GM12878 (cell line): ENCODE measurements around the gene IFI30. TPM values are rescaled to one million over a fixed set of nuclear protein-coding genes. Genes with fewer than 3 reads are reported as not detected.

ENCODE experiments used
- ATAC-seq: fragments of 200-7000 bp; cut with Tn5 transposase; 3 replicates; pipeline ENCODE4 v1.9.1; 2020; ENCODE audit warnings: mild to moderate bottlenecking, moderate library complexity
- BruUV-seq: library from RNA; stranded (reverse); fragments of 400-500 nt; replicated peaks from 2 replicates; lab custom pipeline; 2021; lab: Mats Ljungman, UMichigan
- CTCF ChIA-PET: fragments of 300-600 bp; sonication (Branson Sonifier 250); formaldehyde crosslinking; extraction: SDS; loops from one replicate; lab custom pipeline; 2021; ENCODE audit warnings: inconsistent platforms; lab: Yijun Ruan, JAX
- POLR2A ChIA-PET: fragments of 350-600 bp; formaldehyde crosslinking; extraction: SDS; loops from one replicate; lab custom pipeline; 2021; ENCODE audit warnings: inconsistent platforms; lab: Charles Lee
- RAD21 ChIA-PET: fragments of 300-600 bp; sonication (Branson Sonifier 250); formaldehyde crosslinking; loops from one replicate; lab custom pipeline; 2023; ENCODE audit warnings: antibody characterized with exemption; ENCODE audit not compliant: unreplicated experiment; lab: Charles Lee
- SMC1A ChIA-PET: fragments of 300-600 bp; sonication (Branson Sonifier 250); formaldehyde crosslinking; loops from one replicate; lab custom pipeline; 2023; ENCODE audit not compliant: unreplicated experiment, uncharacterized antibody; lab: Charles Lee
- DNase-seq: peaks from one replicate; pipeline ENCODE4 v3.0.0-alpha.2; 2011; ENCODE audit warnings: low read depth, low spot score
- FAIRE-seq: peaks from 3 replicates; lab custom pipeline; 2011; peaks lifted over from hg19 to GRCh38; lab: Jason Lieb, UNC
- H2AFZ ChIP-seq: 2 replicates; pipeline ENCODE4 v1.6.0; 2011; ENCODE audit warnings: low read depth, low read length, control low read depth; ENCODE audit not compliant: control insufficient read depth
- H3K27ac ChIP-seq: 2 replicates; pipeline ENCODE4 v1.5.1; 2011; ENCODE audit warnings: control low read depth; ENCODE audit not compliant: control insufficient read depth, insufficient read depth
- H3K27me3 ChIP-seq, 2 experiments: replicated peaks in 1 of 2; 2 replicates each; pipeline versions ENCODE4 v1.6.0 to v1.6.1; 2011; ENCODE audit warnings: low read length in 1 of 2; ENCODE audit not compliant: control insufficient read depth in 2 of 2, insufficient read depth in 2 of 2
- H3K36me3 ChIP-seq, 2 experiments: 2 replicates each; pipeline ENCODE4 v1.5.1; 2011; ENCODE audit warnings: low read length in 1 of 2; ENCODE audit not compliant: control insufficient read depth in 2 of 2, insufficient read depth in 2 of 2
- H3K4me1 ChIP-seq: 2 replicates; pipeline ENCODE4 v1.6.1; 2011; ENCODE audit warnings: mild to moderate bottlenecking, low read length, moderate library complexity, mixed read lengths; ENCODE audit not compliant: control insufficient read depth, insufficient read depth
- H3K4me2 ChIP-seq: 2 replicates; pipeline ENCODE4 v1.6.0; 2011; ENCODE audit warnings: control low read depth; ENCODE audit not compliant: control insufficient read depth, insufficient read depth
- H3K4me3 ChIP-seq: fragments of 200-600 bp; sonication (generic); 2 replicates; pipeline ENCODE4 v1.5.1; 2016
- H3K79me2 ChIP-seq: 2 replicates; pipeline ENCODE4 v1.6.0; 2011; ENCODE audit warnings: low read length; ENCODE audit not compliant: control insufficient read depth, insufficient read depth
- H3K9ac ChIP-seq: 2 replicates; pipeline ENCODE4 v1.8.0; 2011; ENCODE audit warnings: low read length, control low read depth, mixed read lengths; ENCODE audit not compliant: control insufficient read depth, insufficient read depth
- H3K9me3 ChIP-seq: replicated peaks from 3 replicates; pipeline ENCODE4 v1.5.1; 2011; ENCODE audit warnings: mild to moderate bottlenecking, low read length; ENCODE audit not compliant: control insufficient read depth, insufficient read depth
- H4K20me1 ChIP-seq: 2 replicates; pipeline ENCODE4 v1.6.0; 2011; ENCODE audit not compliant: control insufficient read depth, insufficient read depth
- ATF7 ChIP-seq: fragments of 450-650 bp; IDR thresholded peaks from 2 replicates; pipeline ENCODE4 v1.6.1; 2016; ENCODE audit warnings: low read depth, mild to moderate bottlenecking
- CREM ChIP-seq: IDR thresholded peaks from 2 replicates; pipeline ENCODE4 v1.6.1; 2014; ENCODE audit warnings: antibody characterized with exemption, low read depth
- DPF2 ChIP-seq: fragments of 450-650 bp; IDR thresholded peaks from 2 replicates; pipeline ENCODE4 v1.6.1; 2017; ENCODE audit warnings: mild to moderate bottlenecking
- GATAD2B ChIP-seq: fragments of 450-650 bp; conservative IDR thresholded peaks from 2 replicates; pipeline ENCODE4 v1.6.1; 2017; ENCODE audit warnings: low read depth, mild to moderate bottlenecking, moderate library complexity
- JUNB ChIP-seq: IDR thresholded peaks from 2 replicates; pipeline ENCODE4 v1.6.1; 2016; ENCODE audit warnings: antibody characterized with exemption, mild to moderate bottlenecking
- KAT2A ChIP-seq: conservative IDR thresholded peaks from 2 replicates; pipeline ENCODE4 v1.6.1; 2011; ENCODE audit warnings: low read depth, low read length; ENCODE audit not compliant: control insufficient read depth
- KLF5 ChIP-seq: fragments of 450-650 bp; IDR thresholded peaks from 2 replicates; pipeline ENCODE4 v1.6.1; 2014; ENCODE audit warnings: mild to moderate bottlenecking; ENCODE audit not compliant: partially characterized antibody
- LARP7 ChIP-seq: fragments of 450-650 bp; IDR thresholded peaks from 2 replicates; pipeline ENCODE4 v1.6.1; 2017; ENCODE audit warnings: mild to moderate bottlenecking
- MLLT1 ChIP-seq: fragments of 450-650 bp; IDR thresholded peaks from 2 replicates; pipeline ENCODE4 v1.6.1; 2016; ENCODE audit warnings: mild to moderate bottlenecking
- MTA2 ChIP-seq: fragments of 450-650 bp; IDR thresholded peaks from 2 replicates; pipeline ENCODE4 v1.6.1; 2016; ENCODE audit warnings: low read depth, mild to moderate bottlenecking, moderate library complexity
- NR2F1 ChIP-seq: fragments of 450-650 bp; conservative IDR thresholded peaks from 2 replicates; pipeline ENCODE4 v1.6.1; 2017; ENCODE audit warnings: mild to moderate bottlenecking
- POLR2A ChIP-seq: IDR thresholded peaks from 2 replicates; pipeline ENCODE4 v1.6.1; 2011; ENCODE audit warnings: low read depth, mild to moderate bottlenecking, low read length
- RB1 ChIP-seq: fragments of 450-650 bp; formaldehyde crosslinking; IDR thresholded peaks from 2 replicates; pipeline ENCODE4 v1.6.1; 2017; ENCODE audit warnings: mild to moderate bottlenecking, borderline replicate concordance
- RELA ChIP-seq: fragments of 450-650 bp; IDR thresholded peaks from 2 replicates; pipeline ENCODE4 v1.8.0; 2014; ENCODE audit warnings: borderline replicate concordance; ENCODE audit not compliant: partially characterized antibody
- RFX5 ChIP-seq: IDR thresholded peaks from 2 replicates; pipeline ENCODE4 v1.6.1; 2011; ENCODE audit warnings: low read depth, low read length, improper control_type of control experiment
- RUNX3 ChIP-seq: IDR thresholded peaks from 2 replicates; pipeline ENCODE4 v1.6.1; 2012; ENCODE audit warnings: low read length, inconsistent platforms
- SP1 ChIP-seq: IDR thresholded peaks from one replicate; pipeline ENCODE4 v1.6.1; 2011; ENCODE audit warnings: low read depth, low read length
- STAT3 ChIP-seq: IDR thresholded peaks from 2 replicates; pipeline ENCODE4 v1.6.1; 2011; ENCODE audit warnings: low read depth, low read length, improper control_type of control experiment
- SUZ12 ChIP-seq: fragments of 200-600 bp; sonication (generic); IDR thresholded peaks from one replicate; pipeline ENCODE4 v1.6.1; 2018; ENCODE audit warnings: antibody characterized with exemption, mild to moderate bottlenecking; ENCODE audit not compliant: unreplicated experiment
- TCF7 ChIP-seq: IDR thresholded peaks from 2 replicates; pipeline ENCODE4 v1.6.1; 2014; ENCODE audit warnings: antibody characterized with exemption, borderline replicate concordance
- ZNF24 ChIP-seq: fragments of 450-650 bp; IDR thresholded peaks from 2 replicates; pipeline ENCODE4 v1.6.1; 2017; ENCODE audit warnings: antibody characterized with exemption, mild to moderate bottlenecking
- WGBS: methylation state at CpG from one replicate; pipeline ENCODE4 v1.1.6; 2016; ENCODE audit warnings: low lambda C conversion rate; ENCODE audit not compliant: insufficient replicate concordance, insufficient coverage; ENCODE audit errors: missing lambda C conversion rate; 5-methylcytosine and 5-hydroxymethylcytosine counted together
- in situ Hi-C: fragments of 300-500 bp; cut with MboI; formaldehyde crosslinking; loops from 9 replicates; pipeline ENCODE4 v1.14.3; 2018; ENCODE audit warnings: mixed read lengths
- intact Hi-C: fragments of 100-400 bp; cut with micrococcal nuclease; formaldehyde crosslinking; loops from one replicate; pipeline ENCODE4 v1.14.2; 2022; ENCODE audit not compliant: unreplicated experiment
- polyA plus RNA-seq, 11 experiments: library from polyadenylated mRNA; depleted of rRNA in 4 of 11; unstranded in 6 of 11; stranded (reverse) in 5 of 11; fragments of >200 nt; fragmentation: Nextera tagmentation in 4 of 11; fragmentation: Illumina TruSeq in 1 of 11; extraction: Ambion mirVana in 4 of 11; extraction: Trizol in 1 of 11; gene quantifications; 1 replicate in 1 of 11; 2 replicates in 10 of 11; pipeline versions ENCODE4 v1.2.1 to v1.2.3, GENCODE V29; 2011 to 2016; ENCODE audit warnings: inconsistent platforms in 2 of 11, missing spikeins in 2 of 11, low read depth in 1 of 11
- total RNA-seq, 4 experiments: library from RNA; depleted of rRNA in 3 of 4; stranded (reverse); fragments of >200 nt in 3 of 4; fragmentation: Illumina TruSeq in 1 of 4; extraction: Trizol in 1 of 4; gene quantifications; 2 replicates each; pipeline versions ENCODE4 v1.2.1 to v1.2.3, GENCODE V29; 2013 to 2021
- TF ChIP-seq, protein P1 (sequence below): fragments of 450-650 bp; conservative IDR thresholded peaks from 2 replicates; pipeline ENCODE4 v1.6.1; 2017; ENCODE audit warnings: mild to moderate bottlenecking, moderate library complexity
- TF ChIP-seq, protein P2 (sequence below): IDR thresholded peaks from 2 replicates; pipeline ENCODE4 v1.6.1; 2011; ENCODE audit warnings: borderline replicate concordance, low read depth, mild to moderate bottlenecking, moderate library complexity, mixed read lengths, low read length; ENCODE audit not compliant: insufficient read depth; ENCODE audit errors: extremely low read length

IFI30 gene
- total and polyA plus RNA-seq, 10 of the 15 experiments (the other 5 are each of a cell fraction or from before 2014, with no cell fraction given): 221 to 1,112 (median 451) TPM

DNA sequence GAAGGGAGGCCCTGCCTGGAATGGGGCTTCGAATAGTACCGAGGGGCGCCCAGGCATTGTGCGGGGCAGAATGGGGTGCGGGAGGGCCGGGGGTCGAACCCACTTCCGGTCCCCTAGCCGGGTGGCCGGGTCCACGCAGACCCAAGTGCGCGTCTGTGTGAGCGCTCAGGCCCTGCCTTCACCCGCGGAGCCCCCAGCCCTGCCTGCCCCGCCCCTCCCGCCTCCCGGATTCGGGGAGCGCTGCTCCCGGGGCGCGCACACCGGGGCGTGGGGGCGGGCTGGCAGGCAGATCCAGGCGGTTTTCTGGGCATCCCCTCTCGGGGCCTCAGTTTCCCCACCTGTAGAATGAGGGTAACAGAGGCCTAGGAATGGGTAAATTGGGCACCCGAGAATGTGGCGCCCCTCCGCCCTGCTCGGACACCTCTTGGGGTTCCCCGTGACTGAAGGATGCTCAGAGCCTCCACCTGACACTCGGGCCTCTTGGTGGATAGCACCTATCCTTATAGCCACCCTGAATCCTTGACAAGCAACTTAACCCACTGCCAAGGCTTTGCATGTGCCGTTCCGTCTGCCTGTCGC lies 20.0 kb upstream of the IFI30 start:
- Histone ChIP-seq H3K9me3 (no peaks in the 10 kb centered on the region), H3K4me1 (peaks cover 15% of the 10 kb centered on the region)
- TSS peak; percentile 30 for BruUV-seq
- TF ChIP-seq GATAD2B (peak; percentile 71; the same call in 1 of the 2 replicates), RFX5 (no peak), RUNX3 (no peak), MTA2 (no peak), KLF5 (no peak), ZNF24 (no peak), KAT2A (no peak), JUNB (no peak), POLR2A (no peak), CREM (no peak), LARP7 (no peak), SP1 (no peak), STAT3 (no peak), SUZ12 (no peak), TCF7 (no peak), RB1 (0 out of 2 replicates have a peak, but pooled peaks have one; percentile 9), RELA (no peak), MLLT1 (peak; percentile 59; the same call in 1 of the 2 replicates), NR2F1 (0 out of 2 replicates have a peak, but pooled peaks have one; percentile 25), DPF2 (0 out of 2 replicates have a peak, but pooled peaks have one; percentile 13), ATF7 (no peak)
- TF ChIP-seq, protein P1, sequence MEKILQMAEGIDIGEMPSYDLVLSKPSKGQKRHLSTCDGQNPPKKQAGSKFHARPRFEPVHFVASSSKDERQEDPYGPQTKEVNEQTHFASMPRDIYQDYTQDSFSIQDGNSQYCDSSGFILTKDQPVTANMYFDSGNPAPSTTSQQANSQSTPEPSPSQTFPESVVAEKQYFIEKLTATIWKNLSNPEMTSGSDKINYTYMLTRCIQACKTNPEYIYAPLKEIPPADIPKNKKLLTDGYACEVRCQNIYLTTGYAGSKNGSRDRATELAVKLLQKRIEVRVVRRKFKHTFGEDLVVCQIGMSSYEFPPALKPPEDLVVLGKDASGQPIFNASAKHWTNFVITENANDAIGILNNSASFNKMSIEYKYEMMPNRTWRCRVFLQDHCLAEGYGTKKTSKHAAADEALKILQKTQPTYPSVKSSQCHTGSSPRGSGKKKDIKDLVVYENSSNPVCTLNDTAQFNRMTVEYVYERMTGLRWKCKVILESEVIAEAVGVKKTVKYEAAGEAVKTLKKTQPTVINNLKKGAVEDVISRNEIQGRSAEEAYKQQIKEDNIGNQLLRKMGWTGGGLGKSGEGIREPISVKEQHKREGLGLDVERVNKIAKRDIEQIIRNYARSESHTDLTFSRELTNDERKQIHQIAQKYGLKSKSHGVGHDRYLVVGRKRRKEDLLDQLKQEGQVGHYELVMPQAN: 0 out of 2 replicates have a peak, but pooled peaks have one; percentile 9
- TF ChIP-seq, protein P2, sequence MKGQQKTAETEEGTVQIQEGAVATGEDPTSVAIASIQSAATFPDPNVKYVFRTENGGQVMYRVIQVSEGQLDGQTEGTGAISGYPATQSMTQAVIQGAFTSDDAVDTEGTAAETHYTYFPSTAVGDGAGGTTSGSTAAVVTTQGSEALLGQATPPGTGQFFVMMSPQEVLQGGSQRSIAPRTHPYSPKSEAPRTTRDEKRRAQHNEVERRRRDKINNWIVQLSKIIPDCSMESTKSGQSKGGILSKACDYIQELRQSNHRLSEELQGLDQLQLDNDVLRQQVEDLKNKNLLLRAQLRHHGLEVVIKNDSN: no peak

More for the DNA sequence above, 20.0 kb upstream of the IFI30 start:
- in situ Hi-C loops: no loop called here
- peak overlapping the region; percentile 79 for H3K9ac ChIP-seq
- FAIRE-seq: peak; percentile 65
- peak overlapping the region; percentile 74 for H2AFZ ChIP-seq
- peak overlapping the region; percentile 99 for H3K4me2 ChIP-seq
- H3K27me3 ChIP-seq: no peaks in the 10 kb centered on the region
- RAD21 ChIA-PET: no interaction called here
- intact Hi-C loops: loop anchor here (2.0 kb wide), 1 partner anchor 19 kb away; the partner anchor contains the start of gene IFI30
- peaks cover 11% of the 10 kb centered on the region for H3K79me2 ChIP-seq
- 10% methylated on average over 37 of the region's 38 CpGs for WGBS
- SMC1A ChIA-PET: interaction anchor here (0.9 kb wide), 1 partner anchor 17 kb away, joined by 3 read pairs; no protein-coding TSS in a partner anchor
- peak overlapping the region; percentile 63 for H3K27ac ChIP-seq
- POLR2A ChIA-PET: no interaction called here
- H4K20me1 ChIP-seq: no peaks in the 10 kb centered on the region
- H3K36me3 ChIP-seq: peaks cover 2 to 6% of the 10 kb centered on the region in 2 experiments; a peak in 3 of 4 replicates
- no peak for DNase-seq
- CTCF ChIA-PET: interaction anchor here (0.9 to 1.0 kb wide), 2 partner anchors 41 to 43 kb away, joined by 3 to 6 read pairs; no protein-coding TSS in a partner anchor
- peak overlapping the region; percentile 84 for H3K4me3 ChIP-seq
- 0 out of 3 replicates have a peak, but pooled peaks have one; percentile 1 for ATAC-seq
